Smooth muscle cell (in vitro differentiated cells): ENCODE data around the gene TLR5. TPM values are rescaled to one million over a fixed set of nuclear protein-coding genes. Genes with fewer than 3 reads are reported as not detected.

Source experiments
- DNase-seq: peaks from one replicate; lab custom pipeline; 2025; ENCODE audit not compliant: unreplicated experiment; lab: John Stamatoyannopoulos, UW
- H2AFZ ChIP-seq: fragments of 200-600 bp; sonication (generic); 2 replicates; pipeline ENCODE4 v1.6.0; 2016; ENCODE audit warnings: antibody characterized with exemption, low read depth, mild to moderate bottlenecking
- H3F3A ChIP-seq: fragments of 200-600 bp; sonication (generic); 2 replicates; pipeline ENCODE4 v1.6.0; 2017; ENCODE audit warnings: antibody characterized with exemption, low read depth
- H3K27ac ChIP-seq: fragments of 200-600 bp; sonication (generic); 2 replicates; pipeline ENCODE4 v1.5.1; 2016; ENCODE audit warnings: low read depth, mild to moderate bottlenecking
- H3K27me3 ChIP-seq: fragments of 200-600 bp; sonication (generic); 2 replicates; pipeline ENCODE4 v1.6.1; 2016; ENCODE audit warnings: low read depth, mild to moderate bottlenecking
- H3K36me3 ChIP-seq: fragments of 200-600 bp; sonication (generic); 2 replicates; pipeline ENCODE4 v1.5.1; 2016; ENCODE audit warnings: low read depth
- H3K4me1 ChIP-seq: fragments of 200-600 bp; sonication (generic); 2 replicates; pipeline ENCODE4 v1.5.1; 2016; ENCODE audit warnings: low read depth
- H3K4me2 ChIP-seq: fragments of 200-600 bp; sonication (generic); 2 replicates; pipeline ENCODE4 v1.6.0; 2016; ENCODE audit warnings: mild to moderate bottlenecking
- H3K4me3 ChIP-seq: fragments of 200-600 bp; sonication (generic); 2 replicates; pipeline ENCODE4 v1.5.1; 2016; ENCODE audit warnings: mild to moderate bottlenecking
- H3K79me2 ChIP-seq: fragments of 200-600 bp; sonication (generic); 2 replicates; pipeline ENCODE4 v1.6.0; 2016; ENCODE audit warnings: low read depth, mild to moderate bottlenecking
- H3K9ac ChIP-seq: fragments of 200-600 bp; sonication (generic); 2 replicates; pipeline ENCODE4 v1.6.0; 2016; ENCODE audit warnings: low read depth
- H3K9me3 ChIP-seq: fragments of 200-600 bp; sonication (generic); replicated peaks from 2 replicates; pipeline ENCODE4 v1.5.1; 2016; ENCODE audit warnings: low read depth
- H4K20me1 ChIP-seq: fragments of 200-600 bp; sonication (generic); 2 replicates; pipeline ENCODE4 v1.6.0; 2016; ENCODE audit warnings: low read depth
- CTCF ChIP-seq: fragments of 200-600 bp; sonication (generic); IDR thresholded peaks from 2 replicates; pipeline ENCODE4 v1.5.1; 2017; ENCODE audit warnings: borderline replicate concordance, mild to moderate bottlenecking, antibody characterized with exemption; ENCODE audit not compliant: insufficient read depth, poor library complexity, severe bottlenecking
- WGBS: methylation state at CpG from one replicate; pipeline ENCODE4 v1.1.7; 2016; ENCODE audit warnings: low lambda C conversion rate; 5-methylcytosine and 5-hydroxymethylcytosine counted together
- polyA plus RNA-seq: library from polyadenylated mRNA; unstranded; fragments of >200 nt; fragmentation: Nextera tagmentation; extraction: Ambion mirVana; gene quantifications from 2 replicates; pipeline ENCODE4 v1.2.1, GENCODE V29; 2016
- total RNA-seq: library from RNA; depleted of rRNA; stranded (reverse); fragments of >200 nt; gene quantifications from 2 replicates; pipeline ENCODE4 v1.2.3, GENCODE V29; 2014

TLR5 gene
- total and polyA plus RNA-seq, 2 experiments from 2014 or later: 1.0 to 2.7 TPM

DNA sequence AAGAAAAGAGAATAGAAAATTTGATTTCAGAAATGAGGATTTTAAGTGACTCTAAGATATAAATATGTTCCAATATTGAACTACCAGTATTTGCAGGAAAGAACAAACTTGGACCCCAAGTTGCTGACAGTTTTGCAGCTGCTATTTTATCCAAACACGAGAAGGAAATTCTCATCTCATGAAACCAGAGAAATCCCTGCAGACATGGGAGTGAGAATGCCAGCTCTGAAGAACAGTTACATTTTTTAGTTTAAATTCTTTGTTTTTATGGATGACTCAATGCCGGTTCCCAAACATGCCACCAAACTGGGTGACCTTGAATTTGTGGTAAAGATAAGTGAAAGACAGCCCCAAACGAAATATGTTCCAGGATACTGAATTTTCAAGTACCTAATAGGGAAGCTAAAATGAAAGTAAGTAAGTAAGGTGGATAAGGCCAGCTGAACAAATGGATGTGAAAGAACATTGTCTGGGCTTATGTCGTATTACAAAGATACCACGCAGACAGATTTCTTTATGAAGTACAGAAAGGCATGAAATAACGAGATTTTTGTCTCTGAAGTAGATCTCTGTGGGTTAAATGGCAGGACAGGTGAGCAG is 19.9 kb downstream of the TLR5 start:
- Histone ChIP-seq H3K27ac (no peak overlapping the region), H3K4me1 (peaks cover 10% of the 10 kb centered on the region), H2AFZ (no peak overlapping the region), H3K79me2 (no peaks in the 10 kb centered on the region), H3K4me2 (peak overlapping the region; percentile 73), H4K20me1 (no peaks in the 10 kb centered on the region), H3K9ac (no peak overlapping the region), H3K27me3 (no peaks in the 10 kb centered on the region), H3F3A (no peaks in the 10 kb centered on the region), H3K4me3 (peak overlapping the region; percentile 24), H3K9me3 (no peaks in the 10 kb centered on the region), H3K36me3 (no peaks in the 10 kb centered on the region)
- DNase-seq: no peak
- WGBS: 50% methylated on average over 6 of the region's 6 CpGs
- TF ChIP-seq CTCF: no peak

- Histone ChIP-seq H3K4me2 (no peak overlapping the region), H3K9me3 (no peaks in the 10 kb centered on the region), H3F3A (no peaks in the 10 kb centered on the region), H3K36me3 (no peaks in the 10 kb centered on the region), H3K27ac (no peak overlapping the region), H3K79me2 (no peaks in the 10 kb centered on the region), H2AFZ (no peak overlapping the region), H3K4me3 (no peak overlapping the region), H4K20me1 (no peaks in the 10 kb centered on the region), H3K27me3 (no peaks in the 10 kb centered on the region), H3K9ac (no peak overlapping the region), H3K4me1 (no peaks in the 10 kb centered on the region)
- DNase-seq: no peak
- 100% methylated on average over 1 of the region's 1 CpG for WGBS
- TF ChIP-seq CTCF: no peak
Measured at GRCh38 chr1:223118418-223118817, 24.6 kb downstream of the TLR5 start.

DNA sequence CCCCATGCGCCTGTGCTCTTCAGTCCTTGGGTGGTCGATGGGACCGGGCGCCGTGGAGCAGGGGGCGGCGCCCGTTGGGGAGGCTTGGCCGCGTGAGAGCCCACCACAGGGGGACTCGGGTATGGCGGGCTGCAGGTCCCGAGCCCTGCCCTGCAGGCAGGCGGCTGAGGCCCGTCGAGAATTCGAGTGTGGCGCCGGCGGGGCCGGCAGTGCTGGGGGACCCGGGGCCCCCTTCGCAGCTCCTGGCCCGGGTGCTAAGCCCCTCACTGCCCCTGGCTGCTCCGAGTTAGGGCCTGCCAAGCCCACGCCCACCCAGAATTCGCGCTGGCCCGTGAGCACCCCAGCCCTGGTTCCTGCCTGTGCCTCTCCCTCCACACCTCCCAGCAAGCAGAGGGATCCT is 26.1 kb downstream of the TLR5 start:
- 95% methylated on average over 21 of the region's 29 CpGs for WGBS

More for the DNA sequence above, 26.1 kb downstream of the TLR5 start:
- Histone ChIP-seq H3K27ac (no peak overlapping the region), H3F3A (no peaks in the 10 kb centered on the region), H3K27me3 (no peaks in the 10 kb centered on the region), H3K36me3 (no peaks in the 10 kb centered on the region), H3K9me3 (no peaks in the 10 kb centered on the region), H3K4me2 (no peak overlapping the region), H3K79me2 (no peaks in the 10 kb centered on the region), H3K4me1 (no peaks in the 10 kb centered on the region), H4K20me1 (no peaks in the 10 kb centered on the region), H3K9ac (no peak overlapping the region), H3K4me3 (no peak overlapping the region), H2AFZ (no peak overlapping the region)
- no peak for TF ChIP-seq CTCF
- DNase-seq: no peak
